ENCODE results near the gene HFE.

DNA sequence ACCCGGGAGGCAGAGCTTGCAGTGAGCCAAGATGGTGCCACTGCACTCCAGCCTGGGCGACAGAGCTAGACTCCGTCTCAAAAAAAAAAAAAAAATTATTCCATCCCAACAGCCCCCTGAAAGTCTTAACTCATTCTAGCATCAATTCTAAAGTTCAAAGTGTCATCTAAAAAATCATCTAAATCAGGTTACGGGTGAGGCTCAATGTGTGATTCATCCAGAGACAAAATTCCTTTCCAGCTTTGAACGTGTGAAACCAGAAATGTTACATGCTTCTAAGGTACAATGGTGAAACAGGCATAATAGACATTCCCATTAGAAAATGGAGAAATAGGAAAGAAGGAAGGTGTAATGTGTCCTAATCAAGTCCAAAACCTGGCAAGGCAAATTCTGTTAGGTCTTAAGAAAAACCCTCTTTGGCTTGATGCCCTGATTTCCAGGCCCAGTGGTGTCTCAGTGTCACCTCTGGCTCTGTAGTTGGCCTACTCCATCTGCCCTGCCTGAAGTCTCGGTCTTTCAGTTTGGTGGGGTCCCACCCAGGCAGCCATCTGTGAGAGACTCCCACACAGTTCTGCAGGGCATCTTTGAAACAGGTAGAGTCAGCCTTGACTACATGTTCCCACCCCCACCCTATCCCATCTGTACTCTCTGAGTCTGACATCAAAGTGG, 43.5 kb downstream of the HFE start:
- TF ChIP-seq, protein P1, sequence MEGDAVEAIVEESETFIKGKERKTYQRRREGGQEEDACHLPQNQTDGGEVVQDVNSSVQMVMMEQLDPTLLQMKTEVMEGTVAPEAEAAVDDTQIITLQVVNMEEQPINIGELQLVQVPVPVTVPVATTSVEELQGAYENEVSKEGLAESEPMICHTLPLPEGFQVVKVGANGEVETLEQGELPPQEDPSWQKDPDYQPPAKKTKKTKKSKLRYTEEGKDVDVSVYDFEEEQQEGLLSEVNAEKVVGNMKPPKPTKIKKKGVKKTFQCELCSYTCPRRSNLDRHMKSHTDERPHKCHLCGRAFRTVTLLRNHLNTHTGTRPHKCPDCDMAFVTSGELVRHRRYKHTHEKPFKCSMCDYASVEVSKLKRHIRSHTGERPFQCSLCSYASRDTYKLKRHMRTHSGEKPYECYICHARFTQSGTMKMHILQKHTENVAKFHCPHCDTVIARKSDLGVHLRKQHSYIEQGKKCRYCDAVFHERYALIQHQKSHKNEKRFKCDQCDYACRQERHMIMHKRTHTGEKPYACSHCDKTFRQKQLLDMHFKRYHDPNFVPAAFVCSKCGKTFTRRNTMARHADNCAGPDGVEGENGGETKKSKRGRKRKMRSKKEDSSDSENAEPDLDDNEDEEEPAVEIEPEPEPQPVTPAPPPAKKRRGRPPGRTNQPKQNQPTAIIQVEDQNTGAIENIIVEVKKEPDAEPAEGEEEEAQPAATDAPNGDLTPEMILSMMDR (IDR thresholded peaks at IDR 0.05) = no peak
- TF ChIP-seq POLR2A (IDR thresholded peaks at IDR 0.05) = no peak
